ENCODE measurements around the gene PUM2.

The PUM2 gene

GRCh38 chr2:20201671-20202070 is 149.0 kb downstream of the PUM2 start:
- WGBS: 93% methylated on average over 17 of the region's 17 CpGs
- no peak overlapping the region for H3K9ac ChIP-seq (ENCODE audit: low read depth, low read length)
- no peak overlapping the region for H3K27ac ChIP-seq (ENCODE audit: low read depth, low read length)

GRCh38 chr2:20200697-20201555 is 149.7 kb downstream of the PUM2 start:
- peaks cover 34% of the 10 kb centered on the region for H3K36me3 ChIP-seq (ENCODE audit: insufficient read depth, low read length)
- no peaks in the 10 kb centered on the region for H3K27me3 ChIP-seq (ENCODE audit: insufficient read depth, low read length)
- H3K27ac ChIP-seq (ENCODE audit: low read depth, low read length): no peak overlapping the region
- H3K4me1 ChIP-seq (ENCODE audit: insufficient read depth, low read length): 0 out of 2 replicates have a peak, but pooled peaks cover 3% of the 10 kb centered on the region
- H3K9me3 ChIP-seq (ENCODE audit: insufficient read depth, low read depth, low read length): no peaks in the 10 kb centered on the region
- H3K9ac ChIP-seq (ENCODE audit: low read depth, low read length): no peak overlapping the region
- 94% methylated on average over 25 of the region's 26 CpGs for WGBS
- no peak overlapping the region for H3K4me3 ChIP-seq (ENCODE audit: low read length)

More at GRCh38 chr2:20201671-20202070, 149.0 kb downstream of the PUM2 start:
- no peak overlapping the region for H3K4me3 ChIP-seq (ENCODE audit: low read length)
- no peaks in the 10 kb centered on the region for H3K27me3 ChIP-seq (ENCODE audit: insufficient read depth, low read length)
- 0 out of 2 replicates have a peak, but pooled peaks cover 3% of the 10 kb centered on the region for H3K4me1 ChIP-seq (ENCODE audit: insufficient read depth, low read length)
- H3K36me3 ChIP-seq (ENCODE audit: insufficient read depth, low read length): peaks cover 34% of the 10 kb centered on the region
- H3K9me3 ChIP-seq (ENCODE audit: insufficient read depth, low read depth, low read length): no peaks in the 10 kb centered on the region

- no peak overlapping the region for H3K9ac ChIP-seq (ENCODE audit: low read depth, low read length)
Observed at GRCh38 chr2:20199633-20200270, 150.9 kb downstream of the PUM2 start.

GRCh38 chr2:20198796-20199632 is 151.6 kb downstream of the PUM2 start:
- H3K27ac ChIP-seq (ENCODE audit: low read depth, low read length): no peak overlapping the region
- 0 out of 2 replicates have a peak, but pooled peaks cover 3% of the 10 kb centered on the region for H3K4me1 ChIP-seq (ENCODE audit: insufficient read depth, low read length)
- H3K9me3 ChIP-seq (ENCODE audit: insufficient read depth, low read depth, low read length): no peaks in the 10 kb centered on the region
- no peaks in the 10 kb centered on the region for H3K27me3 ChIP-seq (ENCODE audit: insufficient read depth, low read length)
- H3K9ac ChIP-seq (ENCODE audit: low read depth, low read length): no peak overlapping the region
- H3K36me3 ChIP-seq (ENCODE audit: insufficient read depth, low read length): peaks cover 33% of the 10 kb centered on the region
- no peak overlapping the region for H3K4me3 ChIP-seq (ENCODE audit: low read length)
- 75% methylated on average over 13 of the region's 14 CpGs for WGBS

More at GRCh38 chr2:20199633-20200270, 150.9 kb downstream of the PUM2 start:
- Histone ChIP-seq H3K27ac (ENCODE audit: low read depth, low read length) (no peak overlapping the region), H3K36me3 (ENCODE audit: insufficient read depth, low read length) (peaks cover 34% of the 10 kb centered on the region), H3K27me3 (ENCODE audit: insufficient read depth, low read length) (no peaks in the 10 kb centered on the region), H3K9me3 (ENCODE audit: insufficient read depth, low read depth, low read length) (no peaks in the 10 kb centered on the region), H3K4me3 (ENCODE audit: low read length) (no peak overlapping the region), H3K4me1 (ENCODE audit: insufficient read depth, low read length) (0 out of 2 replicates have a peak, but pooled peaks cover 3% of the 10 kb centered on the region)
- WGBS: 92% methylated on average over 6 of the region's 6 CpGs

All from HUES64 (cell line).